Neural progenitor cell (in vitro differentiated cells): ENCODE data around the gene RUSC1.

Experiments
- EZH2 ChIP-seq: fragments of 200-600 bp; sonication (generic); IDR thresholded peaks from 2 replicates; pipeline ENCODE4 v1.6.1; 2017; ENCODE audit warnings: antibody characterized with exemption, mild to moderate bottlenecking, moderate library complexity
- TF ChIP-seq, protein P1 (sequence below): fragments of 200-600 bp; sonication (generic); IDR thresholded peaks from 2 replicates; pipeline ENCODE4 v1.5.1; 2017; ENCODE audit warnings: antibody characterized with exemption, mild to moderate bottlenecking

DNA sequence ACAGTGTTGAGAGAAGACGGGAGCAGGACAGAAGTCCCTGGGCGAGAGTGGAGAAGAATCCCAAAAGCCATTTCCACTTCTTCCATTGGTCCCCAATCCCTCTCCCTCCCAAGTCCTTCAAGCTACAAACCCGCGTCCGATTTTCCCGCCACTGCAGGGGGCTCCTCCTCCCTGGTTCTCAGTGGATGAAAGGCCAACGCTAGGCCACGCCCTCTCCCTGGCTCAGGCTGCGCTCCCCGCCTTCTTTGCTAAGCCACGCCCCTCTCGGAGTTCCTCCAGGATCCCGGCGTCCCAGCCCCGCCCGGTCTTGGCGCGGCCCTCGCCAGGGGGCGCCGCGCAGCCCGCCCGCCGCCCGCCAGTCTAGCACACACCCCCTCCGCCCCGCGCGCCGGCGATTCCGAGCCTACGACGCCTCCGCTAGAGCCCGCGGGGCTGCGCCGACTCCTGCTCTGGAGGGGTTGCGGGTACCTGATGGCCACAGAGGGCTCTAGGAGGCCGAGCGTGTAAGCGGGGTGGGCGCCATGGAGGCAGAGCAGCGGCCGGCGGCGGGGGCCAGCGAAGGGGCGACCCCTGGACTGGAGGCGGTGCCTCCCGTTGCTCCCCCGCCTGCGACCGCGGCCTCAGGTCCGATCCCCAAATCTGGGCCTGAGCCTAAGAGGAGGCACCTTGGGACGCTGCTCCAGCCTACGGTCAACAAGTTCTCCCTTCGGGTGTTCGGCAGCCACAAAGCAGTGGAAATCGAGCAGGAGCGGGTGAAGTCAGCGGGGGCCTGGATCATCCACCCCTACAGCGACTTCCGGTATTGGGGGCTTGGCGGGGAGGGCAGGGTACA, 43.4 kb upstream of the RUSC1 start, which contains the start of gene HCN3:
- TF ChIP-seq, protein P1, sequence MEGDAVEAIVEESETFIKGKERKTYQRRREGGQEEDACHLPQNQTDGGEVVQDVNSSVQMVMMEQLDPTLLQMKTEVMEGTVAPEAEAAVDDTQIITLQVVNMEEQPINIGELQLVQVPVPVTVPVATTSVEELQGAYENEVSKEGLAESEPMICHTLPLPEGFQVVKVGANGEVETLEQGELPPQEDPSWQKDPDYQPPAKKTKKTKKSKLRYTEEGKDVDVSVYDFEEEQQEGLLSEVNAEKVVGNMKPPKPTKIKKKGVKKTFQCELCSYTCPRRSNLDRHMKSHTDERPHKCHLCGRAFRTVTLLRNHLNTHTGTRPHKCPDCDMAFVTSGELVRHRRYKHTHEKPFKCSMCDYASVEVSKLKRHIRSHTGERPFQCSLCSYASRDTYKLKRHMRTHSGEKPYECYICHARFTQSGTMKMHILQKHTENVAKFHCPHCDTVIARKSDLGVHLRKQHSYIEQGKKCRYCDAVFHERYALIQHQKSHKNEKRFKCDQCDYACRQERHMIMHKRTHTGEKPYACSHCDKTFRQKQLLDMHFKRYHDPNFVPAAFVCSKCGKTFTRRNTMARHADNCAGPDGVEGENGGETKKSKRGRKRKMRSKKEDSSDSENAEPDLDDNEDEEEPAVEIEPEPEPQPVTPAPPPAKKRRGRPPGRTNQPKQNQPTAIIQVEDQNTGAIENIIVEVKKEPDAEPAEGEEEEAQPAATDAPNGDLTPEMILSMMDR, result peak; percentile 69
- no peak for TF ChIP-seq EZH2
